Epithelial cell of prostate (primary cell): ENCODE measurements around the gene ERAS.

Experiments used
- DNase-seq: peaks from one replicate; pipeline ENCODE4 v3.0.0-alpha.2; 2011; ENCODE audit warnings: low read depth, low spot score
- H3K27ac ChIP-seq: fragments of 450-650 bp; 2 replicates; pipeline ENCODE4 v1.5.1; 2017; ENCODE audit warnings: mild to moderate bottlenecking

Gene ERAS

GRCh38 chrX:48826135-48826875, at the start of gene ERAS:
Gene ERAS (plus strand): TSS chrX:48826513. CDS start chrX:48829124, 2,611 bp downstream.
- H3K27ac ChIP-seq: no peak within 1 kb of the TSS
- no peak for DNase-seq

GRCh38 chrX:48776818-48777439, 49.4 kb upstream of the ERAS start:
- no peak for DNase-seq
- H3K27ac ChIP-seq: no peak overlapping the region

GRCh38 chrX:48779399-48779798, 46.9 kb upstream of the ERAS start:
- no peak for DNase-seq
- H3K27ac ChIP-seq: no peak overlapping the region

- DNase-seq: no peak
- no peak overlapping the region for H3K27ac ChIP-seq
These were observed 44.6 kb upstream of the ERAS start for GRCh38 chrX:48781705-48782104.

GRCh38 chrX:48782216-48782615, 44.1 kb upstream of the ERAS start:
- no peak for DNase-seq
- H3K27ac ChIP-seq: no peak overlapping the region

- DNase-seq: no peak
- no peak overlapping the region for H3K27ac ChIP-seq
These were observed 43.5 kb upstream of the ERAS start for GRCh38 chrX:48782795-48783194.

- DNase-seq: no peak
- no peak overlapping the region for H3K27ac ChIP-seq
These were observed 41.6 kb upstream of the ERAS start for GRCh38 chrX:48784726-48785125.

- no peak overlapping the region for H3K27ac ChIP-seq
- no peak for DNase-seq
These were observed 41.1 kb upstream of the ERAS start for GRCh38 chrX:48785186-48785539.

- no peak overlapping the region for H3K27ac ChIP-seq
- DNase-seq: no peak
These were observed 40.6 kb upstream of the ERAS start for GRCh38 chrX:48785540-48786214.

GRCh38 chrX:48786341-48786800, 39.9 kb upstream of the ERAS start, which contains the start of gene GATA1:
Gene GATA1 (plus strand): TSS chrX:48786590. CDS start chrX:48791110, 4,520 bp downstream.
- no peak for DNase-seq
- H3K27ac ChIP-seq: no peak within 1 kb of the TSS

GRCh38 chrX:48786825-48787504, 39.3 kb upstream of the ERAS start:
- DNase-seq: no peak
- H3K27ac ChIP-seq: no peak overlapping the region

GRCh38 chrX:48787505-48788443, 38.5 kb upstream of the ERAS start:
- no peak overlapping the region for H3K27ac ChIP-seq
- no peak for DNase-seq

GRCh38 chrX:48789366-48790220, 36.7 kb upstream of the ERAS start:
- no peak for DNase-seq
- H3K27ac ChIP-seq: no peak overlapping the region

GRCh38 chrX:48790477-48790876, 35.8 kb upstream of the ERAS start:
- no peak for DNase-seq
- no peak overlapping the region for H3K27ac ChIP-seq

GRCh38 chrX:48791063-48791820, 35.1 kb upstream of the ERAS start:
- DNase-seq: no peak

GRCh38 chrX:48792219-48792618, 34.1 kb upstream of the ERAS start:
- DNase-seq: no peak
- H3K27ac ChIP-seq: no peak overlapping the region

More at GRCh38 chrX:48791063-48791820, 35.1 kb upstream of the ERAS start:
- H3K27ac ChIP-seq: no peak overlapping the region

GRCh38 chrX:48793935-48794334, 32.4 kb upstream of the ERAS start:
- DNase-seq: no peak
- no peak overlapping the region for H3K27ac ChIP-seq

- no peak overlapping the region for H3K27ac ChIP-seq
- no peak for DNase-seq
These were observed 31.9 kb upstream of the ERAS start for GRCh38 chrX:48794340-48794910.
